ENCODE measurements around the gene UBD.

GRCh38 chr6:29505808-29506207 is 53.7 kb downstream of the UBD start:
- TF ChIP-seq POLR2A (IDR thresholded peaks at IDR 0.05) (no peak), CTCF (IDR thresholded peaks at IDR 0.05 in 4 of 5, conservative IDR thresholded peaks at IDR 0.05 in 1 of 5) (no peak)
